ENCODE measurements around the gene OTX1.
A peak's percentile ranks its signal among the peaks of the same experiment; 100 is the strongest.

Gene OTX1

GRCh38 chr2:63048367-63049171, 2.1 kb upstream of the OTX1 start:
- H3K4me3 ChIP-seq (ENCODE audit: low read length), result no peak overlapping the region
- H3K9ac ChIP-seq (ENCODE audit: low read length), result no peak overlapping the region
- peaks cover 38% of the 10 kb centered on the region for H3K4me1 ChIP-seq (ENCODE audit: control insufficient read depth, insufficient read depth, low read length)
- H3K9me3 ChIP-seq (ENCODE audit: control insufficient read depth, low read length), result no peaks in the 10 kb centered on the region
- no peaks in the 10 kb centered on the region for H3K36me3 ChIP-seq (ENCODE audit: control insufficient read depth, insufficient read depth, low read length)
- peaks cover 68% of the 10 kb centered on the region for H3K27me3 ChIP-seq (ENCODE audit: control insufficient read depth, insufficient read depth, low read length)

DNA sequence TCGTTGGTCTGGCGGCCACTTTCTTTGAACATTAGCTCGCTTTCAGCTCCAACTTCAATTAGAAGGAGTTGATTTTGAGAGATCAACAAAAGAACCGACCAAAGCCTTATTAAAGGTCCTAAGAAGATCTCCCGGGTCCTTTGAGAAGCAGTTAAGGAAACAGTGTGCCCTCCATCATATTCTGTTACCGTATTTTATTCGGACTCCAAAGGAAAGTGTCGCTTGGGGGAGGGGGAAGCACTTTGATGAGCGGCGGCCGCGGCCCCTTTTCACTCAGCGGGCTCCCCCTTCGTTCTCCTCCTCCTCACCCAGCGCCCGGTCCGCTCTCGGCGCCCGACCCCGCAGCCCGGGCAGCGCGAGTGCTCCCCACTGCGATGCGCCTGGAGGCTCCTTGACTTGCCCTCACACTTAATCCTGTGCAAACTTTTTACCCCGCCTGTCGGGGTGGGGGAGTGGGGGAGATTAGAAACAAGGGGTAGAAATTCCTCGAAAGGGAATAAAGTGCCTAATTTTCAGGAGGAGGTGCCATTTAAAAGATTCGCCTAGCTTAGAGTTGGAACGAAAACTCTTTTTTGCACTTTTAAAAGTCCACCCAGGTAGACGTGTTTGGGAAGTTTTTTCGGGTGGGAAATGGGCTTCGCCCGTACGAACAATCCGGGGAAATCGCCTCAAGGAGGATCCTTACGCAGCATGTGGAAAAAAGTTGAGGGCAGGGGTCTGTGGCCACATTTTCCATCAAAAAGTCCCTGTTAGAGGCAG, 1.2 kb upstream of the OTX1 start:
- peaks cover 43% of the 10 kb centered on the region for H3K4me1 ChIP-seq (ENCODE audit: control insufficient read depth, insufficient read depth, low read length)
- H3K4me3 ChIP-seq (ENCODE audit: low read length), result no peak overlapping the region
- peaks cover 76% of the 10 kb centered on the region for H3K27me3 ChIP-seq (ENCODE audit: control insufficient read depth, insufficient read depth, low read length)
- no peaks in the 10 kb centered on the region for H3K36me3 ChIP-seq (ENCODE audit: control insufficient read depth, insufficient read depth, low read length)
- no peaks in the 10 kb centered on the region for H3K9me3 ChIP-seq (ENCODE audit: control insufficient read depth, low read length)
- no peak overlapping the region for H3K9ac ChIP-seq (ENCODE audit: low read length)

- H3K27me3 ChIP-seq (ENCODE audit: control insufficient read depth, insufficient read depth, low read length), result peaks cover 82% of the 10 kb centered on the region
- H3K36me3 ChIP-seq (ENCODE audit: control insufficient read depth, insufficient read depth, low read length), result no peaks in the 10 kb centered on the region
- H3K4me1 ChIP-seq (ENCODE audit: control insufficient read depth, insufficient read depth, low read length), result peaks cover 48% of the 10 kb centered on the region
- no peak overlapping the region for H3K9ac ChIP-seq (ENCODE audit: low read length)
- no peak overlapping the region for H3K4me3 ChIP-seq (ENCODE audit: low read length)
- H3K9me3 ChIP-seq (ENCODE audit: control insufficient read depth, low read length), result no peaks in the 10 kb centered on the region
These were observed 678 bp upstream of the OTX1 start for GRCh38 chr2:63049970-63050333.

DNA sequence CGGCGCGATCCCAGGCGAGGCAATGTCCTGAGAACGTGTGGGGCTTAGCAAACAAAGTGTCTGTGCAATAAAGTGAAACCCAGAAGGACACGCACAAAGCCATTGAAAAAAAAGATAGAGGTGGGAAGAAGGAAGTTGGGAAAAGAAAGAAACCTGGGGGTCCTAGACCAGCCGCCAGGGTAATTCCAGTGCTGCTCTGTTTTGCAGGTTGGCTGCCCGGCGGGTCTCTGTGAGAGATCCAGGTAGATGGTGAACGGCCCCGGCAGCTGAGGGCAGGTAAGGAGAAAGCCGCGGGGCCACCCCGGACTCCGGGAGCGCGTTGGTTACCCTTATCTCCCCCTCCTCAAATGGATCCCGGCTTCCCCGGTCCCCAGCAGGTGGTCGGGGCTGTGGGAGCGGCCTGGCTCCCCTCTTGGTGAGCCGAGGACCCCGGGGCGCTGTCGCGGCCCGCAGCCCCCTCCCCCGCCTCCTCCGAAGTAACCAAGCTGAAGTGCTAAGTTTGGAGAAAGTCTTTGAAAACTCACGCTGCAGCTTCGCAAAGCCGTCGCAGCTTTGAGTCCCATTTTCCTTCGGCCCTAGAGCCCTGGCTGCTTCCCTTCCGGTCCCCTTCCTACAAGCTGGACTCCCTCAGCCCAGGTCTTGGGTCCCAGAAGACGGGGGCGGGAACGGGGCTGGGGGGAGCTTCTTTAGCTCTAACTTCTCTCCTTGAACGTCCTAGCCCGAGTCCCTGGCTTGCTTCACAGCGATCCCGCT, 588 bp downstream of the OTX1 start:
- H3K4me1 ChIP-seq (ENCODE audit: control insufficient read depth, insufficient read depth, low read length), result peaks cover 60% of the 10 kb centered on the region
- peaks cover 94% of the 10 kb centered on the region for H3K27me3 ChIP-seq (ENCODE audit: control insufficient read depth, insufficient read depth, low read length)
- H3K36me3 ChIP-seq (ENCODE audit: control insufficient read depth, insufficient read depth, low read length), result no peaks in the 10 kb centered on the region
- peak overlapping the region; percentile 1 for H3K9ac ChIP-seq (ENCODE audit: low read length)
- peak overlapping the region; percentile 31 for H3K4me3 ChIP-seq (ENCODE audit: low read length)
- no peaks in the 10 kb centered on the region for H3K9me3 ChIP-seq (ENCODE audit: control insufficient read depth, low read length)

DNA sequence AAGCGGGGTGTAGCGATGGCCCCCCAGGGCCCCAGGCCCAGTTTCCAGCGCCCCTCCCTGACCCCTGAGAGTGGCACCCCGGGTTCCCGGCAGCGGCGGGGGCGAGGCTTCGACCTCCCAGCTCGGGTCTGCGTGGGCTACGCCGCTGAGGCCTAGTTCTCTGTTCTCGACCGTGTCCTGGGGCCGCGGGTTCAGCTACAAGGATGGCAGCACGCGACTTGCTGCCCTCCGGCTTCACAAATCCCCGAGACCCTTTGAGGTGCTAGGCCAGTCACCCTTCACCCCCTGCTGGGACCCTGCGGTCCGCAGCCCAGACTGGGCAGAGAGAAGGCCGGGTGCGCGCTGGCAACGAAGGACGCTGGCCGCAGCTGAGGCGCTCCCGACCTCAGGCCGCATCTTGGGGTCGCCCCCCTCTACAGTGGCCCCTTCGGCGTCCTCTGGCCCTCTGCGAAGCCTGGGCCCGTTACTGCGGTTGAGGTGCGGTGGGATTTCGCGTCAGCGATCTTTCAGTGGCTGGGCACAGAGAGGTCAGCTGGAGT, 1.2 kb downstream of the OTX1 start:
- Histone ChIP-seq H3K4me1 (ENCODE audit: control insufficient read depth, insufficient read depth, low read length) (peaks cover 60% of the 10 kb centered on the region), H3K9me3 (ENCODE audit: control insufficient read depth, low read length) (no peaks in the 10 kb centered on the region), H3K9ac (ENCODE audit: low read length) (no peak overlapping the region), H3K36me3 (ENCODE audit: control insufficient read depth, insufficient read depth, low read length) (no peaks in the 10 kb centered on the region), H3K27me3 (ENCODE audit: control insufficient read depth, insufficient read depth, low read length) (peaks cover 98% of the 10 kb centered on the region), H3K4me3 (ENCODE audit: low read length) (no peak overlapping the region)

GRCh38 chr2:63052411-63053080, 1.9 kb downstream of the OTX1 start:
- Histone ChIP-seq H3K9ac (ENCODE audit: low read length) (no peak overlapping the region), H3K27me3 (ENCODE audit: control insufficient read depth, insufficient read depth, low read length) (peaks cover 98% of the 10 kb centered on the region), H3K4me3 (ENCODE audit: low read length) (no peak overlapping the region), H3K36me3 (ENCODE audit: control insufficient read depth, insufficient read depth, low read length) (no peaks in the 10 kb centered on the region), H3K4me1 (ENCODE audit: control insufficient read depth, insufficient read depth, low read length) (peaks cover 54% of the 10 kb centered on the region), H3K9me3 (ENCODE audit: control insufficient read depth, low read length) (no peaks in the 10 kb centered on the region)

DNA sequence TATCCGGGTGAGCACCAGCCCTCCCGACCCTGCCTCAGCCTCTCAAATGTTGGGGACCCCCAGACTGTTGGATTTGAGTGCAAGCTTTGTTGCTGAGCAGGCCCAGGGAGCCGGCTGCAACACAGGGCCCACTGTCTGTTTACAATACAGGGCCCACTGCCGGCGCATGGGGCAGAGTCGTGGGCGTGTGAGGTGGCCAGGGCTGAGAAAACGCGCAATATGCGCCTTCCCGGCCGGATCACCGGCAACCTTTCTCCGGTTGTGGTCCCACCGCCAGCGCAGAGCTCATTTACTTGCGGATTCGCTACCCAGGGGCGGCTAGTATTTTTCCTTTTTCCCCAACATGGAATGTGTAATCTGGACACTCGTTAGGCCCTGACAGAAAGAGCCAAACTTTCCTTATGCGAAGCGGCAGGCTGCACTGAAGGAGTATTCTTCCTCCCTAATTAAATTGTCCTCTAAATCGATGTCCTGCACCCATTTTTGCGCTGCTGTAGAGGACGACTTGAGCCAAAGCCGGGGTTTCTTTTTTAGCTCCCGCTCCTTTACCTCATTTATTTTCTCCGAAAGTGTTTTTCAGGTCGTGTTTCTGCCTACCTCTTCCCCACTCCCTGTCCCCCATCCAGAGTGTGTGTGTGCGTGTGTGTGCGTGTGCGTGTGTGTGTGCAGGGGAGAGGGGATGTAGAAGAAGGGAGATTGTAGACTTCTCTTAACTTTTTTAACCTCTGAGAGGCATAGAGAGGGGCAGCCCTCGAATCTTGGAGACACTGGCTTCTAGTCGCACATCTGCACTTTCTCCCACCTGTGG, 2.7 kb downstream of the OTX1 start:
- peaks cover 98% of the 10 kb centered on the region for H3K27me3 ChIP-seq (ENCODE audit: control insufficient read depth, insufficient read depth, low read length)
- H3K4me1 ChIP-seq (ENCODE audit: control insufficient read depth, insufficient read depth, low read length), result peaks cover 48% of the 10 kb centered on the region
- no peak overlapping the region for H3K4me3 ChIP-seq (ENCODE audit: low read length)

GRCh38 chr2:63053889-63054602, 3.4 kb downstream of the OTX1 start:
- Histone ChIP-seq H3K4me3 (ENCODE audit: low read length) (no peak overlapping the region), H3K4me1 (ENCODE audit: control insufficient read depth, insufficient read depth, low read length) (peaks cover 48% of the 10 kb centered on the region), H3K36me3 (ENCODE audit: control insufficient read depth, insufficient read depth, low read length) (no peaks in the 10 kb centered on the region), H3K27me3 (ENCODE audit: control insufficient read depth, insufficient read depth, low read length) (peaks cover 98% of the 10 kb centered on the region), H3K9me3 (ENCODE audit: control insufficient read depth, low read length) (no peaks in the 10 kb centered on the region), H3K9ac (ENCODE audit: low read length) (no peak overlapping the region)

More for the DNA sequence above, 2.7 kb downstream of the OTX1 start:
- H3K9ac ChIP-seq (ENCODE audit: low read length), result no peak overlapping the region
- H3K9me3 ChIP-seq (ENCODE audit: control insufficient read depth, low read length), result no peaks in the 10 kb centered on the region
- no peaks in the 10 kb centered on the region for H3K36me3 ChIP-seq (ENCODE audit: control insufficient read depth, insufficient read depth, low read length)

GRCh38 chr2:63054841-63055225, 4.2 kb downstream of the OTX1 start:
- Histone ChIP-seq H3K9ac (ENCODE audit: low read length) (no peak overlapping the region), H3K9me3 (ENCODE audit: control insufficient read depth, low read length) (no peaks in the 10 kb centered on the region), H3K27me3 (ENCODE audit: control insufficient read depth, insufficient read depth, low read length) (peaks cover 97% of the 10 kb centered on the region), H3K4me3 (ENCODE audit: low read length) (no peak overlapping the region), H3K36me3 (ENCODE audit: control insufficient read depth, insufficient read depth, low read length) (no peaks in the 10 kb centered on the region), H3K4me1 (ENCODE audit: control insufficient read depth, insufficient read depth, low read length) (peaks cover 47% of the 10 kb centered on the region)

GRCh38 chr2:63055226-63056106, 4.8 kb downstream of the OTX1 start:
- Histone ChIP-seq H3K4me3 (ENCODE audit: low read length) (no peak overlapping the region), H3K36me3 (ENCODE audit: control insufficient read depth, insufficient read depth, low read length) (no peaks in the 10 kb centered on the region), H3K9me3 (ENCODE audit: control insufficient read depth, low read length) (no peaks in the 10 kb centered on the region), H3K9ac (ENCODE audit: low read length) (no peak overlapping the region), H3K27me3 (ENCODE audit: control insufficient read depth, insufficient read depth, low read length) (peaks cover 98% of the 10 kb centered on the region), H3K4me1 (ENCODE audit: control insufficient read depth, insufficient read depth, low read length) (peaks cover 45% of the 10 kb centered on the region)

Measured in mucosa of stomach (tissue), 1 donor.